GM12878 (cell line): ENCODE results near the gene SLC25A17. TPM values are rescaled to one million over a fixed set of nuclear protein-coding genes. Genes with fewer than 3 reads are reported as not detected.

Experiments used
- CBX3 ChIP-seq: fragments of 200-600 bp; sonication (generic); IDR thresholded peaks from 2 replicates; pipeline ENCODE4 v1.6.1; 2016; ENCODE audit warnings: low read depth, borderline replicate concordance
- CREM ChIP-seq: IDR thresholded peaks from 2 replicates; pipeline ENCODE4 v1.6.1; 2014; ENCODE audit warnings: antibody characterized with exemption, low read depth
- CTCF ChIP-seq, 3 experiments: IDR thresholded peaks in 2 of 3; conservative IDR thresholded peaks in 1 of 3; 2 replicates each; pipeline ENCODE4 v1.5.1; 2011; ENCODE audit warnings: low read depth in 3 of 3, low read length in 3 of 3, mild to moderate bottlenecking in 3 of 3, control low read depth in 2 of 3, moderate library complexity in 2 of 3, inconsistent platforms in 1 of 3, mixed read lengths in 1 of 3; ENCODE audit not compliant: control insufficient read depth in 2 of 3, insufficient read depth in 1 of 3; ENCODE audit errors: extremely low read depth in 1 of 3
- E2F8 ChIP-seq: fragments of 450-650 bp; IDR thresholded peaks from 2 replicates; pipeline ENCODE4 v1.6.1; 2018; ENCODE audit warnings: mild to moderate bottlenecking, low read depth, moderate library complexity; ENCODE audit not compliant: partially characterized antibody
- EED ChIP-seq: sonication (generic); IDR thresholded peaks from 2 replicates; pipeline ENCODE4 v1.6.1; 2016; ENCODE audit warnings: antibody characterized with exemption, low read depth
- FOS ChIP-seq: IDR thresholded peaks from 3 replicates; pipeline ENCODE4 v1.6.1; 2011; ENCODE audit warnings: borderline replicate concordance; ENCODE audit not compliant: insufficient read length; ENCODE audit errors: extremely low read depth
- JUNB ChIP-seq: IDR thresholded peaks from 2 replicates; pipeline ENCODE4 v1.6.1; 2016; ENCODE audit warnings: antibody characterized with exemption, mild to moderate bottlenecking
- JUND ChIP-seq: IDR thresholded peaks from 2 replicates; pipeline ENCODE4 v1.6.1; 2012; ENCODE audit warnings: low read depth, mild to moderate bottlenecking, low read length, improper control_type of control experiment, moderate library complexity
- NR2C1 ChIP-seq: fragments of 450-650 bp; IDR thresholded peaks from 2 replicates; pipeline ENCODE4 v1.6.1; 2017; ENCODE audit warnings: antibody characterized with exemption, mild to moderate bottlenecking, moderate library complexity
- PAX5 ChIP-seq: IDR thresholded peaks from 2 replicates; pipeline ENCODE4 v1.6.1; 2011; ENCODE audit warnings: low read depth, low read length, borderline replicate concordance
- POLR2A ChIP-seq: IDR thresholded peaks from 2 replicates; pipeline ENCODE4 v1.6.1; 2011; ENCODE audit warnings: low read depth, mild to moderate bottlenecking, low read length
- SMC3 ChIP-seq: IDR thresholded peaks from 2 replicates; pipeline ENCODE4 v1.6.1; 2011; ENCODE audit warnings: low read length, improper control_type of control experiment, borderline replicate concordance
- TARDBP ChIP-seq: IDR thresholded peaks from 2 replicates; pipeline ENCODE4 v1.6.1; 2016; ENCODE audit warnings: borderline replicate concordance
- TCF3 ChIP-seq: IDR thresholded peaks from 2 replicates; pipeline ENCODE4 v1.6.1; 2012; ENCODE audit warnings: low read depth, mild to moderate bottlenecking, low read length, borderline replicate concordance; ENCODE audit not compliant: insufficient read depth
- USF1 ChIP-seq: IDR thresholded peaks from 2 replicates; pipeline ENCODE4 v1.6.1; 2011; ENCODE audit warnings: borderline replicate concordance, low read depth, mild to moderate bottlenecking, moderate library complexity, mixed read lengths, low read length; ENCODE audit not compliant: insufficient read depth; ENCODE audit errors: extremely low read length
- YY1 ChIP-seq: IDR thresholded peaks from 2 replicates; pipeline ENCODE4 v1.6.1; 2011; ENCODE audit warnings: low read depth, mild to moderate bottlenecking, low read length
- polyA plus RNA-seq, 11 experiments: library from polyadenylated mRNA; depleted of rRNA in 4 of 11; unstranded in 6 of 11; stranded (reverse) in 5 of 11; fragments of >200 nt; fragmentation: Nextera tagmentation in 4 of 11; fragmentation: Illumina TruSeq in 1 of 11; extraction: Ambion mirVana in 4 of 11; extraction: Trizol in 1 of 11; gene quantifications; 1 replicate in 1 of 11; 2 replicates in 10 of 11; pipeline versions ENCODE4 v1.2.1 to v1.2.3, GENCODE V29; 2011 to 2016; ENCODE audit warnings: inconsistent platforms in 2 of 11, missing spikeins in 2 of 11, low read depth in 1 of 11
- total RNA-seq, 4 experiments: library from RNA; depleted of rRNA in 3 of 4; stranded (reverse); fragments of >200 nt in 3 of 4; fragmentation: Illumina TruSeq in 1 of 4; extraction: Trizol in 1 of 4; gene quantifications; 2 replicates each; pipeline versions ENCODE4 v1.2.1 to v1.2.3, GENCODE V29; 2013 to 2021
- TF ChIP-seq, protein P1 (sequence below): fragments of 450-650 bp; IDR thresholded peaks from 2 replicates; pipeline ENCODE4 v1.6.1; 2017; ENCODE audit warnings: antibody characterized with exemption, mild to moderate bottlenecking, moderate library complexity
- TF ChIP-seq, protein P2 (sequence below): IDR thresholded peaks from 2 replicates; pipeline ENCODE4 v1.6.1; 2011; ENCODE audit warnings: low read depth, mild to moderate bottlenecking, low read length, moderate library complexity, borderline replicate concordance; ENCODE audit errors: extremely low read depth

SLC25A17 gene
- total and polyA plus RNA-seq, 10 of the 15 experiments (the other 5 are each of a cell fraction or from before 2014, with no cell fraction given): 37.5 to 113 (median 62.3) TPM

- no peak for TF ChIP-seq CTCF (IDR thresholded peaks at IDR 0.05 in 2 of 3, conservative IDR thresholded peaks at IDR 0.05 in 1 of 3; ENCODE audit: control insufficient read depth in 2 of 3, extremely low read depth in 1 of 3, insufficient read depth in 1 of 3, low read depth in 3 of 3, low read length in 3 of 3)
- TF ChIP-seq POLR2A: 0 out of 2 replicates have a peak, but pooled peaks have one; percentile 36
- TF ChIP-seq EED: no peak
- TF ChIP-seq YY1: no peak
- TF ChIP-seq USF1: no peak
- TF ChIP-seq E2F8: no peak
- TF ChIP-seq JUND: no peak
- no peak for TF ChIP-seq JUNB
- TF ChIP-seq CBX3: no peak
- no peak for TF ChIP-seq FOS
- TF ChIP-seq, protein P1, sequence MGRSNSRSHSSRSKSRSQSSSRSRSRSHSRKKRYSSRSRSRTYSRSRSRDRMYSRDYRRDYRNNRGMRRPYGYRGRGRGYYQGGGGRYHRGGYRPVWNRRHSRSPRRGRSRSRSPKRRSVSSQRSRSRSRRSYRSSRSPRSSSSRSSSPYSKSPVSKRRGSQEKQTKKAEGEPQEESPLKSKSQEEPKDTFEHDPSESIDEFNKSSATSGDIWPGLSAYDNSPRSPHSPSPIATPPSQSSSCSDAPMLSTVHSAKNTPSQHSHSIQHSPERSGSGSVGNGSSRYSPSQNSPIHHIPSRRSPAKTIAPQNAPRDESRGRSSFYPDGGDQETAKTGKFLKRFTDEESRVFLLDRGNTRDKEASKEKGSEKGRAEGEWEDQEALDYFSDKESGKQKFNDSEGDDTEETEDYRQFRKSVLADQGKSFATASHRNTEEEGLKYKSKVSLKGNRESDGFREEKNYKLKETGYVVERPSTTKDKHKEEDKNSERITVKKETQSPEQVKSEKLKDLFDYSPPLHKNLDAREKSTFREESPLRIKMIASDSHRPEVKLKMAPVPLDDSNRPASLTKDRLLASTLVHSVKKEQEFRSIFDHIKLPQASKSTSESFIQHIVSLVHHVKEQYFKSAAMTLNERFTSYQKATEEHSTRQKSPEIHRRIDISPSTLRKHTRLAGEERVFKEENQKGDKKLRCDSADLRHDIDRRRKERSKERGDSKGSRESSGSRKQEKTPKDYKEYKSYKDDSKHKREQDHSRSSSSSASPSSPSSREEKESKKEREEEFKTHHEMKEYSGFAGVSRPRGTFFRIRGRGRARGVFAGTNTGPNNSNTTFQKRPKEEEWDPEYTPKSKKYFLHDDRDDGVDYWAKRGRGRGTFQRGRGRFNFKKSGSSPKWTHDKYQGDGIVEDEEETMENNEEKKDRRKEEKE: no peak
- TF ChIP-seq, protein P2, sequence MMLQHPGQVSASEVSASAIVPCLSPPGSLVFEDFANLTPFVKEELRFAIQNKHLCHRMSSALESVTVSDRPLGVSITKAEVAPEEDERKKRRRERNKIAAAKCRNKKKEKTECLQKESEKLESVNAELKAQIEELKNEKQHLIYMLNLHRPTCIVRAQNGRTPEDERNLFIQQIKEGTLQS: no peak
- TF ChIP-seq CREM: no peak
- TF ChIP-seq TARDBP: no peak
- TF ChIP-seq SMC3: no peak
- TF ChIP-seq PAX5: no peak
- TF ChIP-seq NR2C1: no peak
- TF ChIP-seq TCF3: no peak
These were observed 36.9 kb upstream of the SLC25A17 start (continued) for GRCh38 chr22:40855979-40856512.
